Osteoblast (primary cell): ENCODE data around the gene OR2T5. TPM values are rescaled to one million over a fixed set of nuclear protein-coding genes. Genes with fewer than 3 reads are reported as not detected.
"Not testable (repeated sequence)": the region's sequence is repeated elsewhere in the genome, so short reads cannot be mapped to it uniquely, and the experiment has no call there.

Experiments used
- DNase-seq: peaks from one replicate; pipeline ENCODE4 v3.0.0; 2011; ENCODE audit warnings: low spot score, mixed read lengths; ENCODE audit not compliant: insufficient read length; ENCODE audit errors: missing footprints
- H2AFZ ChIP-seq: 2 replicates; pipeline ENCODE4 v1.6.0; 2011; ENCODE audit warnings: mild to moderate bottlenecking, low read length
- H3K27ac ChIP-seq: 2 replicates; pipeline ENCODE4 v1.5.1; 2011; ENCODE audit warnings: mild to moderate bottlenecking, low read depth, low read length, moderate library complexity
- H3K27me3 ChIP-seq: 2 replicates; pipeline ENCODE4 v1.6.0; 2012; ENCODE audit warnings: mild to moderate bottlenecking, control low read depth, inconsistent platforms, low read length, moderate library complexity; ENCODE audit not compliant: insufficient read depth
- H3K36me3 ChIP-seq: 2 replicates; pipeline ENCODE4 v1.5.1; 2011; ENCODE audit warnings: mild to moderate bottlenecking, low read length, control low read depth, moderate library complexity; ENCODE audit not compliant: insufficient read depth
- H3K4me1 ChIP-seq: 2 replicates; pipeline ENCODE4 v1.5.1; 2011; ENCODE audit warnings: mild to moderate bottlenecking, low read length, control low read depth, moderate library complexity; ENCODE audit not compliant: insufficient read depth
- H3K4me2 ChIP-seq: 2 replicates; pipeline ENCODE4 v1.6.0; 2011; ENCODE audit warnings: mild to moderate bottlenecking, low read length; ENCODE audit not compliant: insufficient read depth
- H3K4me3 ChIP-seq: fragments of 200-600 bp; sonication (generic); 3 replicates; pipeline ENCODE4 v1.5.1; 2012; ENCODE audit warnings: mild to moderate bottlenecking, low read length, inconsistent platforms; ENCODE audit not compliant: insufficient read depth
- H3K79me2 ChIP-seq: 2 replicates; pipeline ENCODE4 v1.6.0; 2012; ENCODE audit warnings: mild to moderate bottlenecking, low read length, control low read depth, inconsistent platforms; ENCODE audit not compliant: insufficient read depth
- H3K9me3 ChIP-seq: 2 replicates; pipeline ENCODE4 v1.5.1; 2011; ENCODE audit warnings: low read depth, low read length, control low read depth
- H4K20me1 ChIP-seq: 2 replicates; pipeline ENCODE4 v1.6.0; 2012; ENCODE audit warnings: mild to moderate bottlenecking, low read length, control low read depth; ENCODE audit not compliant: insufficient read depth
- CTCF ChIP-seq: IDR thresholded peaks from 2 replicates; pipeline ENCODE4 v1.5.1; 2011; ENCODE audit warnings: mild to moderate bottlenecking, low read depth, low read length, moderate library complexity; ENCODE audit errors: extremely low read depth
- total RNA-seq: library from RNA; depleted of rRNA; stranded (reverse); fragments of >200 nt; gene quantifications from 2 replicates; pipeline ENCODE4 v1.2.3, GENCODE V29; 2012

The OR2T5 gene
- total RNA-seq, 1 donor, result not detected

- not testable (repeated sequence) for H2AFZ ChIP-seq, H3K4me1 ChIP-seq, H3K27ac ChIP-seq, DNase-seq, H3K79me2 ChIP-seq, H3K9me3 ChIP-seq, H3K4me3 ChIP-seq, H3K4me2 ChIP-seq, H4K20me1 ChIP-seq, H3K36me3 ChIP-seq, H3K27me3 ChIP-seq
Measured at GRCh38 chr1:248450466-248451145, 37.8 kb upstream of the OR2T5 start.

GRCh38 chr1:248453619-248454018 is 34.8 kb upstream of the OR2T5 start:
- not testable (repeated sequence) for H3K27ac ChIP-seq, H3K4me2 ChIP-seq, H2AFZ ChIP-seq, H3K27me3 ChIP-seq, H3K79me2 ChIP-seq, H3K4me1 ChIP-seq, H3K36me3 ChIP-seq, H4K20me1 ChIP-seq, H3K9me3 ChIP-seq, H3K4me3 ChIP-seq, DNase-seq

- not testable (repeated sequence) for H2AFZ ChIP-seq, H3K27ac ChIP-seq, DNase-seq, H4K20me1 ChIP-seq, H3K4me1 ChIP-seq, H3K36me3 ChIP-seq, H3K27me3 ChIP-seq, H3K79me2 ChIP-seq, H3K9me3 ChIP-seq, H3K4me2 ChIP-seq, H3K4me3 ChIP-seq
Measured at GRCh38 chr1:248455045-248455444, 33.3 kb upstream of the OR2T5 start.

DNA sequence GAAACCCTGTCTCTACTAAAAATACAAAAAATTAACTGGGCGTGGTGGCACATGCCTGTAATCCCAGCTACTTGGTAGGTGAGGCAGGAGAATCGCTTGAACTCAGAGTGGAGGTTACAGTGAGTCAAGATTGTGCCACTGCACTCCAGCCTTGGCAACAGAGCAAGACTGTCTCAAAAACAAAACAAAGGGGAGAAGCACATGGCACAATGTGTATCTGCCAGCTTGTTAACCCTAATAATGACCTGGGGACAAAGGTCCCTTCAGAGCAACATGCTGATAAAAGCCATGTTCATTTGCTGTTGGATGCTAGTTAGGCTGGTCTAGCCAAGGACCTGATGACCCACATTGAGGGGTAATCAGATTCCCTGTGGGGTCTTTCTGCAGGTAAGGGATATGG is 31.8 kb upstream of the OR2T5 start:
- not testable (repeated sequence) for H2AFZ ChIP-seq, H3K4me2 ChIP-seq, H3K79me2 ChIP-seq, H3K9me3 ChIP-seq, H3K4me1 ChIP-seq, H3K27me3 ChIP-seq, DNase-seq, H3K27ac ChIP-seq, H4K20me1 ChIP-seq, H3K4me3 ChIP-seq, H3K36me3 ChIP-seq

- H3K9me3 ChIP-seq, H3K4me2 ChIP-seq, H3K36me3 ChIP-seq, H4K20me1 ChIP-seq, H3K27ac ChIP-seq, DNase-seq, H3K79me2 ChIP-seq, H3K4me3 ChIP-seq, H3K4me1 ChIP-seq, H3K27me3 ChIP-seq, H2AFZ ChIP-seq: not testable (repeated sequence)
Measured at GRCh38 chr1:248459117-248459516, 29.3 kb upstream of the OR2T5 start.

DNA sequence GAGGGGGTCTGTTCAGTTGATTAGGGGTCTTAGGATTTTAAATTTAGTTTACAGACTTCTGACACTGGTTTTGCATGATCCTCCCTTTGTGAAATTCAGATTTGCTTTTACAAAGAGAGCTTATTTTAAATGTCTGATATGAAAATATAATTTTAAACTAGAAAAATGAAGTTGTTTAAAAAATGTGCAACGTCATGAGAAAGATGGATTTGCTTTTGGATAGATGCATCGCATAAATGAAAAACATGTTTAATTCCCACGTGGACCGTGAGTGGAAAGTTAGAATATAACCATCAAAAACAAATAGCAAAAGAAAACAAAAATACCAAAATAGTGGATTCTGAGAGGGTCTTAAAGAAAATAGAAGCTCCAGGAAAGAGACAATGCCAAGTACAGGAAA is 17.2 kb upstream of the OR2T5 start:
- no peak overlapping the region for H2AFZ ChIP-seq
- no peaks in the 10 kb centered on the region for H4K20me1 ChIP-seq
- no peaks in the 10 kb centered on the region for H3K79me2 ChIP-seq
- no peak overlapping the region for H3K27ac ChIP-seq
- H3K4me1 ChIP-seq, result no peaks in the 10 kb centered on the region
- H3K27me3 ChIP-seq, result no peaks in the 10 kb centered on the region
- no peak for DNase-seq
- no peak for TF ChIP-seq CTCF
- no peaks in the 10 kb centered on the region for H3K36me3 ChIP-seq
- no peak overlapping the region for H3K4me3 ChIP-seq
- no peak overlapping the region for H3K4me2 ChIP-seq
- H3K9me3 ChIP-seq, result no peaks in the 10 kb centered on the region

- not testable (repeated sequence) for H4K20me1 ChIP-seq, H3K27ac ChIP-seq, H3K79me2 ChIP-seq, H3K4me2 ChIP-seq, H3K36me3 ChIP-seq, H3K9me3 ChIP-seq, H3K27me3 ChIP-seq, H3K4me1 ChIP-seq, H2AFZ ChIP-seq, DNase-seq, H3K4me3 ChIP-seq
Measured at GRCh38 chr1:248472111-248472510, 16.3 kb upstream of the OR2T5 start.

DNA sequence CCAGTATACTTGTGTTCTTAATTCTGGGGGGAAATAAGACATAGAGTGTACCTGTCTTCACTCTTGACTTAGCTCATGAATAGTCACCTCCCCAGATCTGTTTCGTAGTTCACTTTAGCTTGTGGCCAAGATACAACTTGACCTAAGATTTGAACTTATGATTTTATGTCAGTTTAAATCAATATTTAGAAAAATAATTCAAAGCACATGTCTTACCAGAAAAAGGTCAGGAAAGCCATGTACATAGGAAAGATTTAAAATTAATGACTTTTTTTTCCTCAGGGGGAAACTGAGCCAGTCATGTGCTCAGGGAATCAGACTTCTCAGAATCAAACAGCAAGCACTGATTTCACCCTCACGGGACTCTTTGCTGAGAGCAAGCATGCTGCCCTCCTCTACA is 15.3 kb upstream of the OR2T5 start, which contains the start of gene OR2T3:
Gene OR2T3 (plus strand): TSS at position 301 of the 400 bp plus-strand sequence. CDS start 0 bp downstream, at position 301.
- H4K20me1 ChIP-seq, H3K36me3 ChIP-seq, H3K79me2 ChIP-seq, H3K4me2 ChIP-seq, DNase-seq, H3K4me3 ChIP-seq, H3K27me3 ChIP-seq, H3K4me1 ChIP-seq, H2AFZ ChIP-seq, H3K27ac ChIP-seq, H3K9me3 ChIP-seq: not testable (repeated sequence)
